Muscle of arm (tissue), 12 donors: Measurements from ENCODE around the gene CNGA2. TPM values are rescaled to one million over a fixed set of nuclear protein-coding genes. Genes with fewer than 3 reads are reported as not detected.

Experiments used
- polyA plus RNA-seq, 12 donors: library from polyadenylated mRNA; unstranded; fragments of 120-200 nt; gene quantifications; one replicate each; pipeline ENCODE4 v1.2.1, GENCODE V29; 2013; ENCODE audit not compliant: insufficient read length in 12 of 12

CNGA2 gene
- polyA plus RNA-seq, 12 donors = 0.07 TPM; not detected in 11

Other genes starting within 250 kb of the CNGA2 start
- gene PASD1, start 171.1 kb upstream of the CNGA2 start, polyA plus RNA-seq = under 1 TPM in 4 of 12 donors, not detected in 8; 0.11 to 0.24 (median 0.12) TPM
- gene PRRG3, start 39.3 kb upstream of the CNGA2 start, polyA plus RNA-seq = 10 to 100 TPM; 17.4 to 69.6 (median 33.1) TPM
- gene FATE1, start 18.7 kb upstream of the CNGA2 start, polyA plus RNA-seq = 1 to 10 TPM in 8 of 12 donors, under 1 TPM in 2, not detected in 2; 0.71 to 2.6 (median 1.7) TPM
- gene MAGEA4, start 178.1 kb downstream of the CNGA2 start, polyA plus RNA-seq = not detected
- 10 to 100 TPM in 11 of 12 donors, not detected in 1; 27.8 to 95.2 (median 55.4) TPM for gene GABRE, start 239.9 kb downstream of the CNGA2 start, polyA plus RNA-seq